HG02885 (cell line): ENCODE data around the gene RMC1.

Source experiments
- ATAC-seq: cut with Tn5 transposase; IDR thresholded peaks from one replicate; pipeline ENCODE4 v1.9.1; 2021; ENCODE audit warnings: mild to moderate bottlenecking; ENCODE audit not compliant: unreplicated experiment, poor library complexity

The RMC1 gene

DNA sequence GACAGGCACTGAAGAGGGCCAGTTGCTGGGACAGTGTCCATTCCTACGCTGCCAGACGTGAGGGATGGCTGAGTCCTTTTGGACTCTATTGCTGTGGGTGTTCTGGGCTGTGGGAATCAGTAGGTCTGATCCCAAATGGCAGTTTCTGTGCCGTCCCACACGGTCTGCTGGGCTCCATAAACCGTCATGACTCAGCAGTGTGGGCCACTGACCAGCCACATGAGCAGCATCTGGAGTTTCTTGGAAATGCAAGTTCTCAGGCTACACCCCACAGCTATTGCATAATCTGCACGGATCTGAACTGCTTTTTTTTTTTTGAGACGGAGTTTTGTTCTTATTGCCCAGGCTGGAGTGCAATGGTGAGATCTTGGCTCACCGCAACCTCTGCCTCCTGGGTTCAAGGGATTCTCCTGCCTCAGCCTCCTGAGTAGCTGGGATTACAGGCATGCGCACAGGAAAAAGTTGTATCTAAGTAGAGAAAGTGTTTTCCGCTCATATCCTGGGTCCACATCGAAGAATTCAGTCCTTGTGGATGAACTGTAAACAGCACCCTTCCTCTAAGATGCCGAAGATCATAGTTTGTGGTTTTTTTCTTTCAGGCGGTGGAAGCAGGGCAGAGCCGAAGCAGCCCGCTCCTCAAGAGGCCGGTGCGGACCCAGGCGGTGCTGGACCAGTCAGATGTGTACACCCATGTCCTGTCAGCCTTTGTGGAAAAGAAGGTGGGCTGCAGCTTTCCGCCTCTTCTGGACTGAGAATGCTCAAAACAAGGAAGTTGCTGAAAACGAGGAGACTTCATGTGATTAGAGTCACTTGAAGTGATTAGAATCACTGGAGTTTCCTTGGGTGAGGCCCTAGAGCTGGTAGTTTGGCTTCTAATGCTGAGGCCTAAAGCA is 25.5 kb downstream of the RMC1 start:
- no peak for ATAC-seq

DNA sequence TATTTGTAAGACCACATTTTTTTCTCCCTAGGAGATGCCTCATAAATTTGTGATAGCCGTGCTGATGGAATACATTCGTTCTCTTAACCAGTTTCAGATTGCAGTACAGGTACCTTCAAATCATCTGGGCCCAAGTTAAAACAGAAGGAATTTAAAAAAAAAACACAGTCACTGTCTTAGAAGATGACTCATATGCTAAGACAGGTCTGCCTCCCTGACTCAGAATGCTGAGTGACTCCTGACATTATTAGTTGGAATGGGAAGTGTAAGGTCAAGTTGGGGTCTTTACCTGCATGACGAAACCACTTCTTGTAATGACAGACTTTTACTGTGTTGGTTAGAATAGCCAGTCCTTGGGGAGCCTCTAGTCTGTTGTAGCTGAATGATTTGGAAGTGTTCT is 26.3 kb downstream of the RMC1 start:
- no peak for ATAC-seq

DNA sequence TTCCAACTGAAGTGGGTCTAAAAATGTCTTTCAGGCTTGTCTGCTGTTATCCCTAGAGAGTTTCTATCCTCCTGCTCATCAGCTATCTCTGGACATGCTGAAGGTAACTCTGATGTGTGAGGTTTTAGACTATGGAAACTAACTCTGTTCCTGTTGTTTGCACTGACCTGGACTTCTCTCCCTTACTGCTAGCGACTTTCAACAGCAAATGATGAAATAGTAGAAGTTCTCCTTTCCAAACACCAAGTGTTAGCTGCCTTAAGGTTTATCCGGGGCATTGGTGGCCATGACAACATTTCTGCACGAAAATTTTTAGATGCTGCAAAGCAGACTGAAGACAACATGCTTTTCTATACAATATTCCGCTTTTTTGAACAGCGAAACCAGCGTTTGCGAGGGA is 26.9 kb downstream of the RMC1 start:
- no peak for ATAC-seq

DNA sequence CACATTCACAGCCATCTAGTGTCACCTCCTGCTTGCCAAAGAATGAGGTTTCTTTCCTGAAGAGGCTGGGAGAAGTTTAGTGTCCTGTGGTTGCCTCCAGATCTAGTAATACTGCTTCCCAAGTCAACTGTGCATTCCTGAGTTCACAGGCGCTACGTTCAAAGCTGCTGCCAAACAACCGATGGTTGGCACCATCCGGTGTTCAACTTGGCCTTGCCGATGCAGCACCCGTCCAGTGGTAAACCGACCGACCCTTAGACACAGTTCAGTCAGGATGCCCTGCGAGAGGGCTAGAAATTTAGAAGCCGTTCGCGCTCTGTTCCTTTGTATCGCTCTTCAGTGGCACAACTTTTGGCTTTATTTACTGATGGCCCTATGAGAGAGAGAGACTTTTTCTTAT is 28.6 kb downstream of the RMC1 start:
- no peak for ATAC-seq

- no peak for ATAC-seq
Measured at GRCh38 chr18:23532848-23533247, 29.5 kb downstream of the RMC1 start.

DNA sequence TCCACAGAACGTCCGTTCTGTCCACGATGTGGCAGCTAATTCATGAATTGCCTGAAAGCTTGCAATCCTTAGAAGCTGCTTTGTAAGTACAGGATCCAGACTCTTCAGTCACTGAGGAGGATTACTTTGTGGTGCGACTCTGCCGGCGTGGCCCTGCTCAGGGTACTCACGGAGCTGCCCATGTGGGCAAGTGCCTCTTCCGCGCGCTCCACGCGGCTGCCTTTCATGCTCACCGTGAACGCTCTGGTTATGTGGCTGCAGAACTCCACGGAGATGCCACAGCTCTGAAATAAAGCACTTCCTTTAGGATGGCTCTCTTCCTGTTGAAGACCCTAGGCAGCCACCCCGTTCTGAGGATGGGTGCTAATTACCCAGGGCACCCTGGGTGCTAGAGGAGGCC is 31.0 kb downstream of the RMC1 start:
- ATAC-seq, result no peak

- ATAC-seq, result no peak
Measured at GRCh38 chr18:23536204-23536603, 32.9 kb downstream of the RMC1 start.

GRCh38 chr18:23537274-23537673 is 34.0 kb downstream of the RMC1 start:
- no peak for ATAC-seq

- ATAC-seq, result no peak
Measured at GRCh38 chr18:23538001-23538400, 34.7 kb downstream of the RMC1 start.

GRCh38 chr18:23538870-23539269 is 35.6 kb downstream of the RMC1 start:
- ATAC-seq, result no peak

DNA sequence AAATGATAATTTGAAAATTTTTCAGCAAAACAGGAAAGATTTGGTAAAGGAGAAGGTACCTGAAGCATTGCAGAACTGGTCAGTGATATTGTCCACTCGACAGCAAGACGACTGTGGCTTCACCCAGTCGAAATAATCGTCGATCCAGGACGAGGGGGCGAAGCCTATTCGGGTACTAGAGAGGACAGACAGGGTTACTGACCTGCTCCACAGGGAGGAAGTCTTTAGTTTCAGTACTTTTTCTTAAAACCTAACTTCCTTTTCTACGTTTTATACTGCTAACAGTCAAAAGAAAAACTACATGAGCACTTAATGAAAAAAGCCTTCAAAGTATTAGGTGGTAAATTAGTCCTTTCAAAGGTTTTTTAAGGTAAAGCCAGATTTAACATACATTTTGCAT is 36.0 kb downstream of the RMC1 start:
- ATAC-seq, result no peak

DNA sequence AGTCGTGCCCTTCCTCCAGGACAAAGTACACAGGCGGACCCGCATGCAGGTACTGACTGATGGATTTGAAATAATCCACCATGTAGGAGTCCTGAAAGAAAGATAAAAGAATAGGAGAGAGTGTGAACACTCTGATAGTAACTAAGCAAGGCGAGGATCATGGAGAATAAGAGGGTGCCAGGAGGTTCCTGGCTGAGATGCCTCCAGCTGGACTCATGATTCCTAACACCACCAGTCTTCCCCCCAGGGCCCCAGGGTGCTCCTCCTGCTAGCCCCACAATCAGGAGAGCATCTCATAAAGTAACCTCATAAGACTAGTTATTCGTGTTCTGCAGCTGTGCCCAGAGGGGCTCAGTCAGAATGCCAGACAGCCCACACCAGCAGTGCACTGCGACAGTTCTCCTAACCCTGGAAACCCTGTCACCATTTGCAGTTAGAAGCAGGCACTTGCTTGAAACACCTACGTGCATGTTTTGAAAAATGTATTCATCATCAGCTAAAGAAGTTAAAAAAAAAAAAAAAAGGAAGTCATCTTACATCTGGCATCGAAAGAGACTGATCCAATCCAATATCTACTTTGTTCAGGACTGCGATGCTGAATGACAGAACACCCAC is 36.7 kb downstream of the RMC1 start:
- no peak for ATAC-seq

GRCh38 chr18:23540867-23541266 is 37.6 kb downstream of the RMC1 start:
- ATAC-seq, result peak; percentile 81

DNA sequence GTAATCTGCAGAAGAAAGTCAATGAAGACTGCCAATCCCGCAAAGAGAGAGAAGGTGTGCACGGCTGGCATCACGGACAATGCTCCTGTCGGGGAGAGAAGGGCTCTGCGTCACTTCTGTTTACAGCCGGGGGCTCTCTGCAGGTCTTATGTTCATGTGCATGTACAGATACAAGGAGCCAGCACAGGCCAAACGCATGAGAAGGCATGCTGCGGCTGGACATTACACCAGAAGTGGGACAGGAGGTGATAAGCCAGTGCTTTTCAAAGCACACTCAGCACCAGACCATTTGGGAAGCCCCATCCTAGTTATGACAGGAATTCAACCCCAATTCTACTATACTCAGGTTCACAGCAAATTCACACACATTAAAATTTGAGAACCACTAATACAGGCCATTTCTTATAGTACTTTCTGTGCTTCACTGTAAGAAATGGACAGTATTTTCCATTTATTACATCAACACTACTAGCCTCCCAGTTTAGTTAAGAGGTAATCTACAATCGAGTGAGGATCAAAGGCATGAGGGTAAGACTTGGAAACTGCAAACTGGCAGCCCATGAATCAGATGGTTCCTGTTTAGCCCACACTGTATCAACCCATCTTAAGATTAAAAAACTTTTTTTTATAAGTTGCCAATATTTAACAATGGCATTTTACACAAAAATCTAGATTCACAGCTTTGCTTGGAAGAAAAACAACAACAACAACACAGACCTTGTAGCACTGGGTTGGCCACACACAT is 38.2 kb downstream of the RMC1 start:
- ATAC-seq, result no peak

GRCh38 chr18:23542461-23542860 is 39.1 kb downstream of the RMC1 start:
- no peak for ATAC-seq

DNA sequence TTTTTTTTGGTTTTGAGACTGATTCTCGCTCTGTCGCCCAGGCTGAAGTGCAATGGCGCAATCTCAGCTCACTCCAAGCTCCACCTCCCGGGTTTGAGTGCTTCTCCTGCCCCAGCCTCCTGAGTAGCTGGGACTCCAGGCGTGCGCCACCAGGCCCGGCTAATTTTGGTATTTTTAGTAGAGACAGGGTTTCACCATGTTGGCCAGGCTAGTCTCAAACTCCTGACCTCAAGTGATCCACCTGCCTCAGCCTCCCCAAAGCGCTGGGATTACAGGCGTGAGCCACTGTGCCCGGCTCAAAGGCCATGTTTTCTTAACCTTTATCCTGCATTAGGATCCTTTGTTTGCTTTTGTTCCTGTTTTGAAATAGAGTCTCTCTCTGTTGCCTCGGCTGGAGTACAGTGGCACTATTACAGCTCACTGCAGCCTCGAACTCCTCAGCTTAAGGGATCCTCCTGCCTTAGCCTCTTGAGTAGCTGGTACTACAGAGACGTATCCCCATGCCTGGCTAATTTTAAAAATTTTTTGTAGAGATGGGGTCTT is 42.0 kb downstream of the RMC1 start:
- ATAC-seq, result no peak

DNA sequence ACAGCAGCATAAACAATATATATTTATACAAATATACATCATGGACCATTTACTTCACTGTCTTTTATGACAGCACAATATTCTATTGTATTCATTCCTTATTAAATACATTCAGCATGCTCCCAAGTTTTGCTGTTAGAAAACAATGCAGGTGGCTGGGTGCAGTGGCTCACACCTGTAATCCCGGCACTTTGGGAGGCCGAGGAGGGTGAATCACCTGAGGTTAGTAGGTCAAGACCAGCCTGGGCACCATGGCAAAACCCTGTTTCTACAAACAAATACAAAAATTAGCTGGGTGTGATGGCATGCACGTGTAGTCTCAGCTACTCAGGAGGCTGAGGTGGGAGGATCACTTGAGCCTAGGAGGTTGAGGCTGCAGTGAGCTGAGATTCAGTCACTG is 44.0 kb downstream of the RMC1 start:
- ATAC-seq, result no peak

DNA sequence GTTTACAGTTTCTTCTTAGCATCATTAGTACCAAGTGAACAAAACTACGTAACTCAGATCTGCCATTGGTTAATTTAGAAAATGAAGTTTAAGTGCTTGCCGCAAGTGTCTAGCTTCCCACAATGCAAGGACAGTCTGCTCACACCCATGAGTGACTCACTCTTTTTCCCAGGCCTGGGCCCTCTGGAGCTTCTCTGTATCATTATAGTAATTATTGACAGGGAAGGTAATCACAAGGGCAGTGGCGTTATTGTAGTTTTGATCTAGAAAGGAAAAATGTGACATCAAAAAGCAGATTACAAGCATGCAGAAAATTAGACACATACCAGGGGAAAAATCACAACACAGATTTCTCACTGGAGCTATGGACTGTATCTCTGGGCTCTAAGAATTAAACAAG is 44.5 kb downstream of the RMC1 start:
- no peak for ATAC-seq

- ATAC-seq, result no peak
Measured at GRCh38 chr18:23548275-23548674, 45.0 kb downstream of the RMC1 start.

GRCh38 chr18:23548719-23549118 is 45.4 kb downstream of the RMC1 start:
- ATAC-seq, result no peak

DNA sequence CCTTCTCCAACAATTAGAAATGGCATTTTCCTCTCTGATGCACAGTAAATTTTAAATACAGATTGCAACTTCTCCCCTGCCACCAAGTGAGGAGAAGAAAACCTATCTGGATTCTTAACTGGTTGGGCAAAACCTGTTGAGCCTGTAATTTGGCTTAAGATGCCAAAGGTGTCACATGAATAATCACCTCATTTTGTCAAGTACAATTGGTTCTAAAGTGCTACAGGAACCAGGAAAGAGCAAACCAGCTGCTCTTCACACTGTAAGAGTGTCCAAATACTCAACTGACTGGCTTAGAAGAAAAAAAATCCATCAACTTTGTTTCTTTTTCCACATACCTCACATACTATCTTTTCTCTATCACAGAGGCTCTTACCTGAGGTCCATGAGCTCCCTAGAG is 47.6 kb downstream of the RMC1 start:
- ATAC-seq, result no peak
